Parathyroid adenoma (tissue), 2 donors: ENCODE data around the gene FLAD1.
"Not testable (repeated sequence)": the region's sequence is repeated elsewhere in the genome, so short reads cannot be mapped to it uniquely, and the experiment has no call there.

Experiments used
- H2AFZ ChIP-seq: fragments of 300-600 bp; sonication (generic); one replicate; pipeline ENCODE4 v1.7.0; 2017; ENCODE audit warnings: antibody characterized with exemption, mild to moderate bottlenecking
- H3K27ac ChIP-seq: fragments of 300-600 bp; sonication (generic); one replicate; pipeline ENCODE4 v1.7.0; 2017
- H3K27me3 ChIP-seq: fragments of 300-600 bp; sonication (generic); one replicate; pipeline ENCODE4 v1.7.0; 2017; ENCODE audit warnings: low read length; ENCODE audit not compliant: control insufficient read depth, insufficient read depth
- H3K36me3 ChIP-seq: fragments of 300-600 bp; sonication (generic); one replicate; pipeline ENCODE4 v1.7.0; 2017; ENCODE audit warnings: low read length; ENCODE audit not compliant: control insufficient read depth, insufficient read depth
- H3K4me1 ChIP-seq: fragments of 300-600 bp; sonication (generic); one replicate; pipeline ENCODE4 v1.7.0; 2017; ENCODE audit warnings: control low read depth
- H3K4me2 ChIP-seq: fragments of 300-600 bp; sonication (generic); one replicate; pipeline ENCODE4 v1.7.0; 2017; ENCODE audit warnings: low read length
- H3K4me3 ChIP-seq: fragments of 300-600 bp; sonication (generic); one replicate; pipeline ENCODE4 v1.7.0; 2017; ENCODE audit warnings: low read depth, low read length
- H3K79me2 ChIP-seq: fragments of 300-600 bp; sonication (generic); one replicate; pipeline ENCODE4 v1.7.0; 2017; ENCODE audit warnings: control low read depth
- H3K9ac ChIP-seq: fragments of 300-600 bp; sonication (generic); one replicate; pipeline ENCODE4 v1.7.0; 2017; ENCODE audit warnings: mild to moderate bottlenecking
- H3K9me3 ChIP-seq: fragments of 300-600 bp; sonication (generic); one replicate; pipeline ENCODE4 v1.7.0; 2017; ENCODE audit warnings: low read length; ENCODE audit not compliant: control insufficient read depth
- TF ChIP-seq, protein P1 (sequence below): fragments of 300-600 bp; sonication (generic); IDR thresholded peaks from one replicate; pipeline ENCODE4 v1.7.0; 2017; ENCODE audit warnings: antibody characterized with exemption, mild to moderate bottlenecking
- donor health status: primary hyperparathyroidism.

Gene FLAD1

GRCh38 chr1:154993572-154994268 lies 10.6 kb downstream of the FLAD1 start, which contains the start of gene LENEP:
Gene LENEP, plus strand, starts transcription at chr1:154993586. Its CDS starts 22 bp downstream, at chr1:154993608.
- Histone ChIP-seq H2AFZ (no peak within 1 kb of the TSS), H3K27me3 (no peaks in the 10 kb centered on the region), H3K27ac (no peak within 1 kb of the TSS), H3K4me2 (no peak within 1 kb of the TSS), H3K4me1 (no peaks in the 10 kb centered on the region), H3K9ac (no peak within 1 kb of the TSS), H3K36me3 (no peaks in the 10 kb centered on the region), H3K79me2 (no peaks in the 10 kb centered on the region), H3K9me3 (no peaks in the 10 kb centered on the region), H3K4me3 (no peak within 1 kb of the TSS)
- TF ChIP-seq, protein P1, sequence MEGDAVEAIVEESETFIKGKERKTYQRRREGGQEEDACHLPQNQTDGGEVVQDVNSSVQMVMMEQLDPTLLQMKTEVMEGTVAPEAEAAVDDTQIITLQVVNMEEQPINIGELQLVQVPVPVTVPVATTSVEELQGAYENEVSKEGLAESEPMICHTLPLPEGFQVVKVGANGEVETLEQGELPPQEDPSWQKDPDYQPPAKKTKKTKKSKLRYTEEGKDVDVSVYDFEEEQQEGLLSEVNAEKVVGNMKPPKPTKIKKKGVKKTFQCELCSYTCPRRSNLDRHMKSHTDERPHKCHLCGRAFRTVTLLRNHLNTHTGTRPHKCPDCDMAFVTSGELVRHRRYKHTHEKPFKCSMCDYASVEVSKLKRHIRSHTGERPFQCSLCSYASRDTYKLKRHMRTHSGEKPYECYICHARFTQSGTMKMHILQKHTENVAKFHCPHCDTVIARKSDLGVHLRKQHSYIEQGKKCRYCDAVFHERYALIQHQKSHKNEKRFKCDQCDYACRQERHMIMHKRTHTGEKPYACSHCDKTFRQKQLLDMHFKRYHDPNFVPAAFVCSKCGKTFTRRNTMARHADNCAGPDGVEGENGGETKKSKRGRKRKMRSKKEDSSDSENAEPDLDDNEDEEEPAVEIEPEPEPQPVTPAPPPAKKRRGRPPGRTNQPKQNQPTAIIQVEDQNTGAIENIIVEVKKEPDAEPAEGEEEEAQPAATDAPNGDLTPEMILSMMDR, result no peak

- TF ChIP-seq, protein P1, result no peak
- Histone ChIP-seq H3K27ac (no peak overlapping the region), H3K27me3 (no peaks in the 10 kb centered on the region), H3K79me2 (no peaks in the 10 kb centered on the region), H3K9ac (no peak overlapping the region), H2AFZ (no peak overlapping the region), H3K9me3 (no peaks in the 10 kb centered on the region), H3K4me3 (no peak overlapping the region), H3K36me3 (no peaks in the 10 kb centered on the region), H3K4me2 (no peak overlapping the region), H3K4me1 (no peaks in the 10 kb centered on the region)
Measured at GRCh38 chr1:154994269-154994587, 11.1 kb downstream of the FLAD1 start.

DNA sequence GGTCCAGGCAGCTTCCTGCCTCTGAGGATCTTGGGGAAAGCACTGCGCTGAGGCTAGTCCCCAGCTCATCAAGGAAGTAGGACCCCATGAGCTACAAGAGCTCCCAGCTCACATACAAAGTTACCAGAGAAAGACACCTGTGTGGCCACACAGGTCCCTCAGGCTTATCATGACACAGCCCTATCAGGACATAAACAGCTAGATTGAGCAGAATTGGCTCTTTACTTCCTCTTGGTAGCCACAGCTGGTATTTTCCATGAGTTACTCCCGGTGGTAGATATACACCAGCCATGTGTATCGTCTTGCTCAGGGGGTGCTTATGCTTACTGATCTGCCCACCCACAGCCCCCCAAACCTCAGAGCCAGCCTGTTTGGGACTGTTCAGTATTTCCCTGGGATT lies 11.4 kb downstream of the FLAD1 start:
- Histone ChIP-seq H3K9me3 (no peaks in the 10 kb centered on the region), H3K79me2 (no peaks in the 10 kb centered on the region), H3K27me3 (no peaks in the 10 kb centered on the region), H3K27ac (no peak overlapping the region), H3K9ac (no peak overlapping the region), H3K36me3 (no peaks in the 10 kb centered on the region), H3K4me1 (no peaks in the 10 kb centered on the region), H2AFZ (no peak overlapping the region), H3K4me3 (no peak overlapping the region), H3K4me2 (no peak overlapping the region)
- TF ChIP-seq, protein P1, result no peak

DNA sequence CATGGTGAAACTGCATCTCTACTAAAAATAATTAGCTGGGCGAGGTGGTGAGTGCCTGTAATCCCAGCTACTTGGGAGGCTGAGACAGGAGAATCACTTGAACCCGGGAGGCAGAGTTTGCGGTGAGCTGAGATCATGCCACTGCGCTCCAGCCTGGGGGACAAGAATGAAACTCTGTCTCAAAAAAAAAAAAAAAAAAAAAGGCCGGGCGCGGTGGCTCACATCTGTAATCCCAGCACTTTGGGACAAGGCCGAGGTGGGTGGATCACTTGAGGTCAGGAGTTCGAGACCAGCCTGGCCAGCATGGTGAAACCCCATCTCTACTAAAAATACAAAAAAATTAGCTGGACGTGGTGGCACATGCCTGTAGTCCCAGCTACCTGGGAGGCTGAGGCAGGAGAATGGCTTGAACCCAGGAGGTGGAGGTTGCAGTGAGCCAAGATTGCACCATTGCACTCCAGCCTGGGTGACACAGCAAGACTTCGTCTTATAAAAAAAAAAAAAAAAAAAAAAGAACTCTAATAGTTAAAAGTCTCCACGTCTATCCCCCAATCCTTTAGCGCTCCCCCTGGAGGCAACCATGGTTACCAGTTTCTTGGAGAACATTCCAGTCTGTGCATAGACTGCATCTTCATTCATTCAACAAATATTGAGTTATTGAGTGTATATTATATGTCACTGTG lies 12.3 kb downstream of the FLAD1 start:
- H3K9ac ChIP-seq, H2AFZ ChIP-seq, H3K27me3 ChIP-seq, H3K4me2 ChIP-seq, H3K9me3 ChIP-seq, H3K79me2 ChIP-seq, H3K4me3 ChIP-seq, H3K27ac ChIP-seq, H3K4me1 ChIP-seq, H3K36me3 ChIP-seq: not testable (repeated sequence)
- TF ChIP-seq, protein P1, result peak; percentile 26
